Left ventricle myocardium inferior (tissue), 1 donor: ENCODE results near the gene IFI27L2. TPM values are rescaled to one million over a fixed set of nuclear protein-coding genes. Genes with fewer than 3 reads are reported as not detected.

Source experiments
- DNase-seq: peaks from one replicate; pipeline ENCODE4 v3.0.0-alpha.2; 2020
- H3K27ac ChIP-seq: fragments of 200-600 bp; replicated peaks from 2 replicates; pipeline ENCODE4 v1.8.0; 2021
- H3K27me3 ChIP-seq: fragments of 200-600 bp; 2 replicates; pipeline ENCODE4 v1.8.0; 2021; ENCODE audit warnings: low read depth
- H3K36me3 ChIP-seq: fragments of 200-600 bp; 2 replicates; pipeline ENCODE4 v1.8.0; 2021
- H3K4me1 ChIP-seq: fragments of 200-600 bp; 2 replicates; pipeline ENCODE4 v1.8.0; 2021
- H3K4me3 ChIP-seq: fragments of 200-600 bp; 2 replicates; pipeline ENCODE4 v1.8.0; 2021; ENCODE audit warnings: mild to moderate bottlenecking, moderate library complexity
- H3K9me3 ChIP-seq: fragments of 200-600 bp; replicated peaks from 2 replicates; pipeline ENCODE4 v1.8.0; 2021
- intact Hi-C: fragments of 100-400 bp; cut with micrococcal nuclease; formaldehyde crosslinking; loops from one replicate; pipeline ENCODE4 v1.11.0; 2022
- total RNA-seq: library from RNA; stranded (reverse); fragmentation: NEBNext Ultra II Directional; extraction: Animal tissue kit (Norgen Biotek cat#: 25700); gene quantifications from one replicate; pipeline ENCODE4 v1.2.1, GENCODE V29; 2021
- TF ChIP-seq, protein P1 (sequence below): fragments of 200-600 bp; IDR thresholded peaks from 2 replicates; pipeline ENCODE4 v1.8.0; 2021; ENCODE audit warnings: antibody characterized with exemption, mild to moderate bottlenecking, borderline replicate concordance
- donor health status: DM: no; HTN: yes; CAD: no; lungs with severe emphysema.

IFI27L2 gene
- total RNA-seq, 1 donor from 2014 or later: 56.6 TPM

DNA sequence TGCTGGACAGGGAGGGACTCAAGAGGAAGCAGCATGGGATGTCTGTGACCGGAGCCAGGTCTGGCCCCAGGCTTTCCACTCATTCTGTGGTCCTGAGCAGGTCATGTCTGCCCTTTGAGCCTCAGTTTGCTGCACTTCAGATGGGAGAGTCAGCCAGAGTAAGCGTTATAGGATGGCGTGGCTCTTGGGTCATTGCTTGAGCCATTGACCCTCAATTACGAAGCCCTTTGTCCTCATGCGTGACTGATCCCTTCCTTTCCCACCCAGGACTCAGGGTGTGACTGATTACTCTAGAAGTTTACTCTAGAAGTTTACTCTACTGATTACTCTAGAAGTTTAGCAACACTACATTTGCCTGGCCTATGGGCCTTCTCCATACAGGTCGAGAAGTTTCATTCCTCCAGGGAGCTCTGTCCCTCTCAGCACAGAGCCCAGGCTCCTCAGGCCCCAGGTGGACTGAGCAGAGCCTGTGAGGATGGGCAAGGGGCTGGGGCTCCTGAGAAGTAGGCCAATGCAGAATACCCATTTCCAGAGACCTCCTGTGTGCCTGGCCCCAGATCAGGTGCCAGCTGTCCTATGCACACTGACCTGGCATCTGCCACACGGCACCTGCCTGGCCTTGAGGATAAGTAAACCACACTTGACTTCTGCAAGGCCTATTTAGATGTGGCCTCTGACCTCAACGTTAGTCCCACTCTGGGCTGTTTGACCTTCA, 26.5 kb downstream of the IFI27L2 start:
- DNase-seq: no peak
- Histone ChIP-seq H3K9me3 (no peaks in the 10 kb centered on the region), H3K27ac (no peak overlapping the region), H3K27me3 (no peaks in the 10 kb centered on the region), H3K4me1 (no peaks in the 10 kb centered on the region), H3K36me3 (no peaks in the 10 kb centered on the region), H3K4me3 (no peak overlapping the region)
- intact Hi-C loops: no loop called here
- TF ChIP-seq, protein P1, sequence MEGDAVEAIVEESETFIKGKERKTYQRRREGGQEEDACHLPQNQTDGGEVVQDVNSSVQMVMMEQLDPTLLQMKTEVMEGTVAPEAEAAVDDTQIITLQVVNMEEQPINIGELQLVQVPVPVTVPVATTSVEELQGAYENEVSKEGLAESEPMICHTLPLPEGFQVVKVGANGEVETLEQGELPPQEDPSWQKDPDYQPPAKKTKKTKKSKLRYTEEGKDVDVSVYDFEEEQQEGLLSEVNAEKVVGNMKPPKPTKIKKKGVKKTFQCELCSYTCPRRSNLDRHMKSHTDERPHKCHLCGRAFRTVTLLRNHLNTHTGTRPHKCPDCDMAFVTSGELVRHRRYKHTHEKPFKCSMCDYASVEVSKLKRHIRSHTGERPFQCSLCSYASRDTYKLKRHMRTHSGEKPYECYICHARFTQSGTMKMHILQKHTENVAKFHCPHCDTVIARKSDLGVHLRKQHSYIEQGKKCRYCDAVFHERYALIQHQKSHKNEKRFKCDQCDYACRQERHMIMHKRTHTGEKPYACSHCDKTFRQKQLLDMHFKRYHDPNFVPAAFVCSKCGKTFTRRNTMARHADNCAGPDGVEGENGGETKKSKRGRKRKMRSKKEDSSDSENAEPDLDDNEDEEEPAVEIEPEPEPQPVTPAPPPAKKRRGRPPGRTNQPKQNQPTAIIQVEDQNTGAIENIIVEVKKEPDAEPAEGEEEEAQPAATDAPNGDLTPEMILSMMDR: no peak

DNA sequence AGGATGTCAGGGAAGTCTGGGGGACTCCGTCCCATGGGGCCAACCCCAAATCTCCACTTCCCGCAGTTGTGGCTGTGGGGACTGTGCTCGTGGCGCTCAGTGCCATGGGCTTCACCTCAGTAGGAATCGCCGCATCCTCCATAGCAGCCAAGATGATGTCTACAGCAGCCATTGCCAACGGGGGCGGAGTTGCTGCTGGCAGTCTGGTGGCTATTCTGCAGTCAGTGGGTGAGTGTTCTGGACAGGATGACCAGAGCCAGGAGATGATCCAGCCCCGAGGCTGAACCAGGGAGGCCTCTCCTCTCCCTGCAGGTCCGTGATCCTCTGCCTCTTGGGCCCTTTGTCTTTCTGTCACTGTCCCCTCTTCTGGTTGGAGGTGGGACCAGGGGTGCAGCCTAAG, 27.7 kb downstream of the IFI27L2 start:
- H3K4me3 ChIP-seq: no peak overlapping the region
- DNase-seq: no peak
- intact Hi-C loops: no loop called here
- TF ChIP-seq, protein P1: no peak
- H3K4me1 ChIP-seq: no peaks in the 10 kb centered on the region
- no peak overlapping the region for H3K27ac ChIP-seq
- no peaks in the 10 kb centered on the region for H3K9me3 ChIP-seq
- H3K36me3 ChIP-seq: peaks cover 8% of the 10 kb centered on the region
- H3K27me3 ChIP-seq: no peaks in the 10 kb centered on the region

DNA sequence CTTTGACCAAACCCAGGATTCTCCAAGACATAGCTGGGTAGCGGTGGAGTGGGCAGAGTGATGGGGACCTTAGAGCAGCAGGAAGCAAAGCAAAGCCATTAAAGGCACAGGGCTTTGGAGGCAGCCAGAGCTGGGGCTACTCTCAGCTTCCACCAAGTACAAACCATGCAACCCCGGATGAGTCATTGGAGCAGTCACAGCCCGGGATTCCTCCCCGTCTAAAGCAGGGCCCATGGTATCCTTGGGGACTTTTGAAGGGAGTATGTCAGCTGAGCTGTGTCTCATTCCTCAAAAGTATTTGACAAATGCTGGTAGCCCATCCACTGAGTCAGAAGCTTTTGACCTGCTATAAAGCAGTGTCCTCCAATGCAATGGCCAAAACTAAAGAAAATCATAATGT, 28.6 kb downstream of the IFI27L2 start:
- intact Hi-C loops: no loop called here
- Histone ChIP-seq H3K9me3 (no peaks in the 10 kb centered on the region), H3K36me3 (peaks cover 8% of the 10 kb centered on the region), H3K4me3 (no peak overlapping the region), H3K27me3 (no peaks in the 10 kb centered on the region), H3K27ac (no peak overlapping the region), H3K4me1 (no peaks in the 10 kb centered on the region)
- TF ChIP-seq, protein P1: no peak
- DNase-seq: no peak

DNA sequence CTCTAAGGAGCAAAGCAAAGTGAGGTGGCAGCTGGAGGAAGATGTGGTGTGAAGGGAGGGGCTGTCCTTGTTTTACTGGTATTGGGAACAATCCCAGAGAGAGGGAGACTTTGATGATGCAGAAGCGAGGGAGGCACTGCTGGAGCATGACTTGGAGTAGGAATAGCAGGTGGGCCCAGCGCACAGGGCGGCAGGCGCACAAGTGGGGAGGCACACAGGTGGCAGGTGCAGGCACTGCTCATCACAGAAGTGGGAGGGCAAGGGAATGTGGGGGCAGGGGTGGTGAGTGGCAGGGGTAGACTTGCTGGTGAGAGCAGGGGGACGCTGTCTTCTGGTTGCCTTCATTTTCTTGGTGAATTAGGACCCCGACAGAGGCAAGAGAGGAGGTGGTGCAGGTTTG, 30.4 kb downstream of the IFI27L2 start:
- intact Hi-C loops: no loop called here
- Histone ChIP-seq H3K27ac (no peak overlapping the region), H3K36me3 (peaks cover 8% of the 10 kb centered on the region), H3K27me3 (no peaks in the 10 kb centered on the region), H3K9me3 (no peaks in the 10 kb centered on the region), H3K4me3 (no peak overlapping the region), H3K4me1 (no peaks in the 10 kb centered on the region)
- DNase-seq: no peak
- TF ChIP-seq, protein P1: no peak

DNA sequence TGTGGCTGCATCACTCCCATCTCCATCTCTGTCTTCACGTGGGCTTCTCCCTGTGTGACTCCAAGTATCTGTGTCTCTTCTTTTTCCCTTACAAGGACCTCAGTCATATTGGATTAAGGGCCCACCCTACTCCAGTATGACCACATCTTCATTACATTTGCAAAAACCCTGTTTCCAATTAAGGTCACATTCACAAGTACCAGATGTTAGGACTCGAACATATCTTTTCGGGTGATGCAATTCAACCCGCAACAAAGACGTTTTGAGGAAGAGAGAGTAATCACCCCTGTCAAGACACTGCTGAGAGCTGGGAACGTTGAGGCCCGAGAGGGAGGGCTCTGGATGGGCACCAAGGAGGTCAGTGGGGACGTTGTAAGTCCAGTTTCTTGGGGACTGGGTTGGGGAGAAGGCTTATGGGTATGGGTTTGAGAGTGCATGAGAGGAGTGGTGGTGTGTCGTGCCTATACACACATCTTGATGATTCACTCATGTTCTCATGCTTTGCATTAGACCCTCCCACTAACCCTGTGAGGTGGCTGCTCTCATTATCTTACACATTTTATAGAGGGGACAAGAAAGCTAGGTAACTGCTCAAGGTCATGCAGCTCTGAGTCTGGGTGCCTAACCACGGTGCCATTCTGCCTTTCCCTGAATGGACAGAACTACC, 30.9 kb downstream of the IFI27L2 start:
- peaks cover 8% of the 10 kb centered on the region for H3K36me3 ChIP-seq
- TF ChIP-seq, protein P1: no peak
- H3K9me3 ChIP-seq: no peaks in the 10 kb centered on the region
- no peak for DNase-seq
- no peak overlapping the region for H3K27ac ChIP-seq
- no peaks in the 10 kb centered on the region for H3K4me1 ChIP-seq
- no peak overlapping the region for H3K4me3 ChIP-seq
- H3K27me3 ChIP-seq: no peaks in the 10 kb centered on the region
- intact Hi-C loops: no loop called here
